Umbilical cord (tissue), 2 donors: ENCODE measurements around the gene AIFM3. TPM values are rescaled to one million over a fixed set of nuclear protein-coding genes. Genes with fewer than 3 reads are reported as not detected.
"Not testable (repeated sequence)": the region's sequence is repeated elsewhere in the genome, so short reads cannot be mapped to it uniquely, and the experiment has no call there.

Source experiments
- DNase-seq: peaks from one replicate; pipeline ENCODE4 v3.0.0-alpha.2; 2015; ENCODE audit warnings: low spot score
- total RNA-seq: library from RNA; depleted of rRNA; stranded (reverse); fragments of >200 nt; gene quantifications from one replicate; pipeline ENCODE4 v1.2.3, GENCODE V29; 2014; ENCODE audit warnings: low replicate concordance; ENCODE audit not compliant: insufficient read depth

AIFM3 gene, protein sequence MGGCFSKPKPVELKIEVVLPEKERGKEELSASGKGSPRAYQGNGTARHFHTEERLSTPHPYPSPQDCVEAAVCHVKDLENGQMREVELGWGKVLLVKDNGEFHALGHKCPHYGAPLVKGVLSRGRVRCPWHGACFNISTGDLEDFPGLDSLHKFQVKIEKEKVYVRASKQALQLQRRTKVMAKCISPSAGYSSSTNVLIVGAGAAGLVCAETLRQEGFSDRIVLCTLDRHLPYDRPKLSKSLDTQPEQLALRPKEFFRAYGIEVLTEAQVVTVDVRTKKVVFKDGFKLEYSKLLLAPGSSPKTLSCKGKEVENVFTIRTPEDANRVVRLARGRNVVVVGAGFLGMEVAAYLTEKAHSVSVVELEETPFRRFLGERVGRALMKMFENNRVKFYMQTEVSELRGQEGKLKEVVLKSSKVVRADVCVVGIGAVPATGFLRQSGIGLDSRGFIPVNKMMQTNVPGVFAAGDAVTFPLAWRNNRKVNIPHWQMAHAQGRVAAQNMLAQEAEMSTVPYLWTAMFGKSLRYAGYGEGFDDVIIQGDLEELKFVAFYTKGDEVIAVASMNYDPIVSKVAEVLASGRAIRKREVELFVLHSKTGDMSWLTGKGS
- total RNA-seq, result not detected

DNA sequence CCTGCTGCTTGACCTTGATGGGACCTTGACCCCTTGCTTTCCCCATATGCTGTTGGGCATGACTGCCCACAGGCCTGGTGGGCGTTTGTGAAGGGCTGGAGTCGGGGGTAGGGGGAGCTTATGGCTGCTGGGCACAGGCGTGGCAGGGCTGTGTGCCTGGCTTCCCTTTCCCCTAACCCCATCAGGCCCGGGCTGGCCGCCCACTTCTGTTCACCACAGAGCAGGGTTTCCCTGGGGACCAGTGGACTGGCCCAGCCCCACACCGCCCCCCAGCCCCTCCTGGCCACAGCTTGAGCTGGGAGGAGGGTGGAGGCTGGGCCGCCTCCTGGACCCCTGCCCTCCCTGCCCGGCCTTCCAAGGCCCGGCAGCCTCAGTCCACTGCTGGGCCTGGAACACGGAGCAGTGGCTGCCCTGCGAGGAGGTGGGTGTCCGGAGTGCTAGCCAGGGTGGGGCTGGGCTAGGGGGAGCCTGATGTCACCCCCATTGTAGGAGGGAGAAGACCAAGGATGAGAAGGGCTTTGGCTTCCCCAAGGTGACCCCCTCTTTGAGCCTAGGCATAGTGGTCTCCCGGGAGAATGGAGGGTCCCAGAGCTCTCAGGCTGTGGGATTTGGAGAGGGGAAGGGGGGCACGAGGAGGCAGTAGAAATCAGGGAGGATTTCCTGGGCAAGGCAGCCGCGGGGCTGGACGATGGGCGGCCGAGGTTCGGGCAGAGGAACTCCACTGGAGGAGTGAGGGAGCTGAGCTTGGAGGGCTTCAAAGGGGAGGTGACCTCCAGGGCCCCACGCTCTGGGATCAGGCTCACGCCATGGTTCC lies at the start of gene AIFM3:
TSS of gene AIFM3 (plus strand) at position 373 of the 814 bp plus-strand sequence. CDS start 690 bp downstream, outside the sequence.
- no peak for DNase-seq

GRCh38 chr22:20918663-20919218 lies 48.3 kb upstream of the AIFM3 start:
- no peak for DNase-seq

GRCh38 chr22:20919718-20920117 lies 47.3 kb upstream of the AIFM3 start:
- DNase-seq, result no peak

DNA sequence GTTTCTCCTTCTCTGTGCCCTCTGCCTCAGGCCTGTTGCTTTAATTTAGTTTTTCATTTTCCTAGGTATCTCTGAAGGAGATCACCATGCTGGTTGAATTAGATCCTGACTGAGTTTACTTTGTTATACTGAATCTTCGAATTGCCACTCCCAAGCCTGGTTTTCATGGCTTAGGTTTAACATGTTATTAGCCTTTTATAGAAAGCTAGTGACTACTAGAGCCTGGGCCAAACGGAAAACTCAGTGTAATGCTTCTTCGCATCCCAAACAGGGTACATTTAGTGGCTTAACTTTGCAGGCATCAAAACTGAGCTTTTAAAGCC lies 46.2 kb upstream of the AIFM3 start:
- no peak for DNase-seq

- DNase-seq, result no peak
Observed at GRCh38 chr22:20922141-20922751, 44.8 kb upstream of the AIFM3 start.

DNA sequence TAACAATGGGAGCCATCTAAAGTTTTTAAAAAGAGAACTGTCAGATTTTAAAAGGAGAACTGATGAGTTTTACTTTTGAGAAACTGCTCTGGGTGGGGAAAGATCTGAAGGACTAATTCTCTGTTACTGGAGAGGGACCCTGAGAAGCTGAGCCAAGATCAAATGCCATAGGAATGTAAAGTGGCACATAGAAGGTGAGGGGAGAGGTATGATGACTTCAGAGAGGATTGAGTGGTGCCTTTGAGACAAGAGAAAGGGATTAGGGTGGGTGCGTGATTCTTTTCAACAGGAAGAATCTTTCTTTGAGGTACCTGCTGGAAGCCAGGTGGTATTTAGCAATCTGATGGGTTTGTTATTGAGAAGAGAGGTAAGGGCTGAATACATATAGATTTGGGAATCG lies 40.8 kb upstream of the AIFM3 start:
- no peak for DNase-seq

DNA sequence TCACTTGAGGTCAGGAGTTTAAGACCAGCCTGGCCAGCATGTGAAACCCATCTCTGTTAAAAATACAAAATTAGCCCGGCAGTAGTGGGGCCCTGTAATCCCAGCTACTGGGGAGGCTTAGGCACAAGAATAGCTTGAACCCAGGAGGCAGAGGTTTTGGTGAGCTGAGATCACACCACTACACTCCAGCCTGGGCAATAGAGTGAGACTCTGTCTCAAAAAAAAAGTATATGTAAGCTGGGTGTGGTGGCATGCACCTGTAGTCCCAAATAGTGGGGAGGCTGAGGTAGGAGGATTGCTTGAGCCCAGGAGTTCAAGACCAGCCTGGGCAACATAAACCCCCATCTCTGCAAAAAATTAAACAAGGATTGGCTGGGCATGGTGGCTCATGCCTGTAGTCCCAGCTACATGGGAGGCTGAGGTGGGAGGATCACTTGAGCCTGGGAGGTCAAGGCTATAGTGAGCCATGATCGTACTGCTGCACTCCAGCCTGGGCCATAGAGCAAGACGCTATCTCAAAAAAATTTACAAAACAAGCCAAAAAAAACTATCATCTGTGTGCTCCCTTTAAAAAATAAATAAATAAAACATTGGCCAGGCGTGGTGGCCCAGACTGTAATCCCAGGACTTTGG lies 39.0 kb upstream of the AIFM3 start:
- DNase-seq, result no peak

GRCh38 chr22:20928573-20928967 lies 38.5 kb upstream of the AIFM3 start:
- DNase-seq, result no peak

- no peak for DNase-seq
Observed at GRCh38 chr22:20930004-20930403, 37.1 kb upstream of the AIFM3 start.

- not testable (repeated sequence) for DNase-seq
Observed at GRCh38 chr22:20930435-20930834, 36.6 kb upstream of the AIFM3 start.

- no peak for DNase-seq
Observed at GRCh38 chr22:20931126-20931654, 35.9 kb upstream of the AIFM3 start.

GRCh38 chr22:20933910-20934309 lies 33.1 kb upstream of the AIFM3 start:
- no peak for DNase-seq

GRCh38 chr22:20935049-20935448 lies 32.0 kb upstream of the AIFM3 start:
- DNase-seq, result not testable (repeated sequence)

- DNase-seq, result not testable (repeated sequence)
Observed at GRCh38 chr22:20935780-20936539, 31.1 kb upstream of the AIFM3 start.

DNA sequence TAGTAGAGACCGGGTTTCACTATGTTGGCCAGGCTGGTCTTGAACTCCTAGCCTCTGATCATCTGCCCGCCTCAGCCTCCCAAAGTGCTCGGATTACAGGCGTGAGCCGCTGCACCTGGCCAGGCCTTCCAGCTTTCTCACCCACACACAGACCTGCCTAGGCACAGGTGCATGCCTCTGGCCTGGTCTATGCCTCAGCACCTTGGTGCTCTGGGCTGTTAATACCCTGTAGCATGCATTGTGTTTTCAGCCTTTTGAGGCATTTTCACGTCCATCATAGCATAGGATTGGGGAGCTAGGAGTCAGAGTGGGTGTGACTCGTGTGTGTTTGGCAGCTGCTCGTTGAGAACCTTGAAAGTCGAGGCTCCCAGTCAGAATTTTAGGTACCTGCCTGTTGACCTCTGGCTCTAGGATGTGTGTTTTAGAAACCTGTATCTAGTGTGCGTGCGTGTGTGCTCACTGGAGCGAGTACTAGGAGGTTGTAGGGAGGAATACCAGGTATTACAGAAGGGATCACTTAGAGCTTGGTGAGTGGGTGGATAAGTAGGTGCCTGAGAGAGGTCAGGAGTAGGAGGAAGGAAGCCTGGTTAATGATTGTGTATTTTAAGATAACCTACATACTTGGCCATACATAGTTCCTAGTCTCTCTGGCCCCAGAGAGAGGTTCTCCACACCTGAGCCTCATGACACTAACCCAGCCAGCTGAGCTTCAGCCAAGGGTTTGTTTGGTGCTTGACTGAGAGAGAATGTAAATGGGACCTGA lies 29.8 kb upstream of the AIFM3 start:
- DNase-seq, result no peak

DNA sequence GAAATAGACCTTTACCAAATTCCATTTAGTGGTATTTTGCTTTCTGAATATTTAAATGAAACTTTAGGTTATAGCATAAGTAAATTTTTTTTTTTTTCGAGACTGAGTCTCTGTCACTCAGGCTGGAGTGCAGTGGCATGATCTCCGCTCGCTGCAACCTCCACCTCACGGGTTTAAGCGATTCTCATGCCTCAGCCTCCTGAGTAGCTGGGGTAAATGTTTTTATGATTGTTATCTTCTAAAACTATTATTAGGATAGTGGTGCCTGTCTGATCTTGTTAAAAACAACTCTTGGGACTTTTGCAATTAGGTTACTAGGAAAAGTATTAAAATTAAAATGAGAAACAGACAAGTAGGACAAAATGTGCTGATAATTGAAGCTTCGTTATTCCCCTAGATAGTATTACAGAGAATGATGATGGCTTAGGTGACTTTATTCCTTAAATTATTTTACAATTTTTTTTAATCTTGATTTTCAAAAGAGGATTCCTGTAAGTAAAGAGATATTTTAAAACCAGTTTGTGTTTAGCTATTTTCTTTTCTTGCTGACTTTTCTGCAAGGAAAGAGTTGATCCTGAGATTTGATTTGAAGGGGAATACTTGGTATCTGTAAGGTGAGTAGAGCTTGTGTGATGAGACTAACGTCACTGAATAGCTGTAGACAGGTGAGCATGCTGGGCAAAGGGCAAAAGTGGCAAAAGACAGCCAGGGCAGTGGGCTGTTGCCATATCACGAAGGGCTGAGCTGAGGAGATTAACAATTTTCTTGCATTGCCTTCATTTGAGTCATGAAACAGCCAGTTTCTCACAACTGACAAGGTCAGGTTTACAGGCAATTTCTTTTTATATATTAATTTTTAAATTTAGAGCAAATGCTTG lies 29.0 kb upstream of the AIFM3 start:
- DNase-seq, result no peak

DNA sequence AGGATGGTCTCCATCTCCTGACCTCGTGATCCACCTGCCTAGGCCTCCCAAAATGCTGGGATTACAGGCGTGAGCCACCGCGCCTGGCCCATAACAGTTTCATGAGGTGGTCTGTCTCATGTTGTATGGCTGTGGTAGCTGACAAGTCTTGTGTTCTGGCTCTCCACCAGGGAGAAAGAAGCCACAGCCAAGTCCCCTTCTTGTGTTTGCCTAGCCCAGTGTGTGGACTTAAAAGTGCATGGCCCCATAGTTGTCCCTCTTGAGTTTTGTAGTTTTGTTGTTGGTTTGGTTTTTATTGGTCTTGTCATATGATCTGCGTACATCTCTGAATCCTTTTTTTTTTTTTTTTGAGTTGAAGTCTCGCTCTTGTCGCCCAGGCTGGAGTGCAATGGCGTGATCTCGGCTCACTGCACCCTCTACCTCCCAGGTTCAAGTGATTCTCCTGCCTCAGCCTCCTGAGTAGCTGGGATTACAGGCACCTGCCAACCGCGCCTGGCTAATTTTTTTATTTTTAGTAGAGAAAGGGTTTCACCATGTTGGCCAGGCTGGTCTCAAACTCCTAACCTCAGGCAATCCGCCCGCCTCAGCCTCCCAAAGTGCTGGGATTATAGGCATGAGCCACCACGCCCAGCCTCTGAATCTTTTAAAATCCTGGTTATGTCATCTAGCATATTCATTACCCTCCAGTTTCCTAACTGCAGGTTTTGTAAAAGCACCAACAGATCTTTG lies 27.4 kb upstream of the AIFM3 start:
- DNase-seq, result not testable (repeated sequence)
